Astrocyte (in vitro differentiated cells and primary cell): ENCODE data around the gene DMRTA2.
A peak's percentile ranks its signal among the peaks of the same experiment; 100 is the strongest.

Experiments
- EZH2 ChIP-seq: IDR thresholded peaks from 2 replicates; pipeline ENCODE4 v1.6.1; 2012; ENCODE audit warnings: mild to moderate bottlenecking, low read length, inconsistent platforms; ENCODE audit not compliant: insufficient read depth
- TF ChIP-seq, protein P1 (sequence below): IDR thresholded peaks from 2 replicates; pipeline ENCODE4 v1.5.1; 2011; ENCODE audit warnings: low read depth, mild to moderate bottlenecking, inconsistent platforms, low read length, moderate library complexity; ENCODE audit not compliant: insufficient read depth

- TF ChIP-seq, protein P1, sequence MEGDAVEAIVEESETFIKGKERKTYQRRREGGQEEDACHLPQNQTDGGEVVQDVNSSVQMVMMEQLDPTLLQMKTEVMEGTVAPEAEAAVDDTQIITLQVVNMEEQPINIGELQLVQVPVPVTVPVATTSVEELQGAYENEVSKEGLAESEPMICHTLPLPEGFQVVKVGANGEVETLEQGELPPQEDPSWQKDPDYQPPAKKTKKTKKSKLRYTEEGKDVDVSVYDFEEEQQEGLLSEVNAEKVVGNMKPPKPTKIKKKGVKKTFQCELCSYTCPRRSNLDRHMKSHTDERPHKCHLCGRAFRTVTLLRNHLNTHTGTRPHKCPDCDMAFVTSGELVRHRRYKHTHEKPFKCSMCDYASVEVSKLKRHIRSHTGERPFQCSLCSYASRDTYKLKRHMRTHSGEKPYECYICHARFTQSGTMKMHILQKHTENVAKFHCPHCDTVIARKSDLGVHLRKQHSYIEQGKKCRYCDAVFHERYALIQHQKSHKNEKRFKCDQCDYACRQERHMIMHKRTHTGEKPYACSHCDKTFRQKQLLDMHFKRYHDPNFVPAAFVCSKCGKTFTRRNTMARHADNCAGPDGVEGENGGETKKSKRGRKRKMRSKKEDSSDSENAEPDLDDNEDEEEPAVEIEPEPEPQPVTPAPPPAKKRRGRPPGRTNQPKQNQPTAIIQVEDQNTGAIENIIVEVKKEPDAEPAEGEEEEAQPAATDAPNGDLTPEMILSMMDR: no peak
- peak; percentile 5 for TF ChIP-seq EZH2
These were observed 7.1 kb downstream of the DMRTA2 start for GRCh38 chr1:50416150-50416527.
